HepG2 (cell line): ENCODE data around the gene NOL4L. TPM values are rescaled to one million over a fixed set of nuclear protein-coding genes. Genes with fewer than 3 reads are reported as not detected.
A peak's percentile ranks its signal among the peaks of the same experiment; 100 is the strongest.

Source experiments
- ATAC-seq: fragments of 200-7000 bp; cut with Tn5 transposase; 3 replicates; pipeline ENCODE4 v1.9.1; 2020; ENCODE audit warnings: mild to moderate bottlenecking, moderate library complexity
- BruUV-seq: library from RNA; stranded (reverse); fragments of 400-500 nt; replicated peaks from 2 replicates; lab custom pipeline; 2021; lab: Mats Ljungman, UMichigan
- CTCF ChIA-PET: fragments of 300-600 bp; formaldehyde crosslinking; extraction: SDS; loops from one replicate; lab custom pipeline; 2021; ENCODE audit warnings: low total read pairs, inconsistent platforms, low intra/inter-chr PET ratio; lab: Yijun Ruan, JAX
- POLR2A ChIA-PET: fragments of 350-600 bp; sonication (Branson Sonifier 250); formaldehyde crosslinking; loops from one replicate; lab custom pipeline; 2020; ENCODE audit warnings: antibody characterized with exemption, inconsistent platforms; lab: Yijun Ruan, JAX
- DNase-seq: peaks from one replicate; pipeline ENCODE4 v3.0.0-alpha.2; 2015; ENCODE audit warnings: low spot score
- FAIRE-seq: peaks from 3 replicates; lab custom pipeline; 2011; peaks lifted over from hg19 to GRCh38; lab: Jason Lieb, UNC
- H2AFZ ChIP-seq: one replicate; pipeline ENCODE4 v1.6.1; 2011; ENCODE audit warnings: low read length, inconsistent platforms
- H3K27ac ChIP-seq: fragments of 300-600 bp; 3 replicates; pipeline ENCODE4 v1.8.0; 2011; ENCODE audit warnings: mixed run types, mild to moderate bottlenecking, mixed read lengths, low read length, inconsistent platforms; ENCODE audit not compliant: insufficient read depth; ENCODE audit errors: extremely low read length
- H3K27me3 ChIP-seq, 2 experiments: fragments of 200-600 bp in 1 of 2; 2 replicates in 1 of 2; 3 replicates in 1 of 2; pipeline versions ENCODE4 v1.6.0 to v1.8.0; 2011; ENCODE audit warnings: low read length in 2 of 2, mild to moderate bottlenecking in 2 of 2, moderate library complexity in 2 of 2, inconsistent platforms in 1 of 2; ENCODE audit not compliant: insufficient read depth in 2 of 2, control insufficient read depth in 1 of 2
- H3K36me3 ChIP-seq, 2 experiments: fragments of 200-600 bp in 1 of 2; replicated peaks in 1 of 2; 2 replicates in 1 of 2; 3 replicates in 1 of 2; pipeline versions ENCODE4 v1.5.1 to v1.8.0; 2011; ENCODE audit warnings: low read length in 2 of 2, inconsistent platforms in 1 of 2; ENCODE audit not compliant: insufficient read depth in 2 of 2, control insufficient read depth in 1 of 2
- H3K4me1 ChIP-seq: 2 replicates; pipeline ENCODE4 v1.5.1; 2012; ENCODE audit warnings: low read length, inconsistent platforms; ENCODE audit not compliant: insufficient read depth
- H3K4me2 ChIP-seq: 2 replicates; pipeline ENCODE4 v1.6.0; 2011; ENCODE audit warnings: low read depth, low read length, inconsistent platforms
- H3K4me3 ChIP-seq, 3 experiments: fragments of 200-600 bp in 1 of 3; sonication (generic), shearing (Covaris generic) in 1 of 3; replicated peaks in 1 of 3; 2 replicates each; pipeline ENCODE4 v1.5.1; 2011 to 2016; ENCODE audit warnings: low read length in 3 of 3, inconsistent platforms in 2 of 3, low read depth in 2 of 3, mild to moderate bottlenecking in 2 of 3, control low read depth in 1 of 3, mixed read lengths in 1 of 3; ENCODE audit not compliant: insufficient read depth in 1 of 3
- H3K79me2 ChIP-seq: one replicate; pipeline ENCODE4 v1.6.1; 2011; ENCODE audit warnings: low read length, inconsistent platforms; ENCODE audit not compliant: insufficient read depth
- H3K9ac ChIP-seq: 2 replicates; pipeline ENCODE4 v1.6.0; 2011; ENCODE audit warnings: mild to moderate bottlenecking, low read depth, low read length, inconsistent platforms; ENCODE audit not compliant: insufficient read depth
- H3K9me3 ChIP-seq: 2 replicates; pipeline ENCODE4 v1.5.1; 2012; ENCODE audit warnings: mild to moderate bottlenecking, low read length
- H4K20me1 ChIP-seq: 2 replicates; pipeline ENCODE4 v1.6.0; 2011; ENCODE audit warnings: inconsistent platforms, mild to moderate bottlenecking, low read length, moderate library complexity; ENCODE audit not compliant: insufficient read depth
- ARHGAP35 ChIP-seq: sonication (generic); formaldehyde crosslinking; IDR thresholded peaks from 2 replicates; pipeline ENCODE4 v1.9.0; 2022; ENCODE audit warnings: mild to moderate bottlenecking, inconsistent platforms, moderate library complexity, missing genetic modification reagents, borderline replicate concordance
- HBP1 ChIP-seq: IDR thresholded peaks from 2 replicates; pipeline ENCODE4 v1.6.1; 2016; ENCODE audit warnings: low read depth, control low read depth
- IRF1 ChIP-seq: sonication (generic); formaldehyde crosslinking; IDR thresholded peaks from 2 replicates; pipeline ENCODE4 v1.4.0; 2020; ENCODE audit warnings: low read depth, mild to moderate bottlenecking, missing genetic modification reagents
- KDM3A ChIP-seq: IDR thresholded peaks from 2 replicates; pipeline ENCODE4 v1.6.1; 2018; ENCODE audit warnings: low read depth, missing compliant biosample characterization
- NR2F2 ChIP-seq: IDR thresholded peaks from 2 replicates; pipeline ENCODE4 v1.6.1; 2012; ENCODE audit warnings: low read depth, inconsistent platforms, borderline replicate concordance
- SALL1 ChIP-seq: sonication (generic); formaldehyde crosslinking; IDR thresholded peaks from 2 replicates; pipeline ENCODE4 v1.8.0; 2022; ENCODE audit warnings: mild to moderate bottlenecking, missing genetic modification reagents
- TIGD3 ChIP-seq: sonication (generic); formaldehyde crosslinking; IDR thresholded peaks from 2 replicates; pipeline ENCODE4 v1.5.1; 2020; ENCODE audit warnings: mild to moderate bottlenecking, missing genetic modification reagents, borderline replicate concordance
- YEATS4 ChIP-seq: sonication (generic); formaldehyde crosslinking; IDR thresholded peaks from 2 replicates; pipeline ENCODE4 v1.4.0; 2020; ENCODE audit warnings: missing genetic modification reagents, borderline replicate concordance
- ZBTB7B ChIP-seq: sonication (generic); formaldehyde crosslinking; IDR thresholded peaks from 2 replicates; pipeline ENCODE4 v1.4.0; 2020; ENCODE audit warnings: missing genetic modification reagents
- ZNF446 ChIP-seq: sonication (generic); formaldehyde crosslinking; IDR thresholded peaks from 2 replicates; pipeline ENCODE4 v1.5.0; 2020; ENCODE audit warnings: mild to moderate bottlenecking, missing genetic modification reagents
- ZNF746 ChIP-seq: sonication (generic); formaldehyde crosslinking; IDR thresholded peaks from 2 replicates; pipeline ENCODE4 v1.8.0; 2022; ENCODE audit warnings: mild to moderate bottlenecking, missing genetic modification reagents
- WGBS: methylation state at CpG from one replicate; pipeline ENCODE4 v1.1.6; 2017; ENCODE audit warnings: low lambda C conversion rate; 5-methylcytosine and 5-hydroxymethylcytosine counted together
- in situ Hi-C: cut with HindIII; loops from 2 replicates; pipeline ENCODE4 v1.10.0; 2017; ENCODE audit warnings: low pct_unique_long_range_greater_than_20kb; ENCODE audit not compliant: extremely low pct_ligation_motif_present
- intact Hi-C: fragments of 100-400 bp; cut with micrococcal nuclease; formaldehyde crosslinking; loops from one replicate; pipeline ENCODE4 v1.10.0; 2022; ENCODE audit not compliant: unreplicated experiment
- polyA plus RNA-seq, 8 experiments: library from polyadenylated mRNA; depleted of rRNA in 3 of 8; stranded (reverse) in 7 of 8; unstranded in 1 of 8; fragments of >200 nt; fragmentation: Illumina TruSeq in 4 of 8; extraction: Trizol in 4 of 8; gene quantifications; 2 replicates each; pipeline versions ENCODE4 v1.2.1 to v1.2.3, GENCODE V29; 2011 to 2016; ENCODE audit warnings: low read depth in 4 of 8, missing spikeins in 1 of 8, mixed read lengths in 1 of 8; ENCODE audit not compliant: insufficient read depth in 1 of 8
- total RNA-seq, 5 experiments: library from RNA; depleted of rRNA; stranded (reverse); fragments of >200 nt; fragmentation: Illumina TruSeq; extraction: Trizol; gene quantifications; 2 replicates each; pipeline ENCODE4 v1.2.3, GENCODE V29; 2016; ENCODE audit warnings: low read depth in 1 of 5

NOL4L gene
- total and polyA plus RNA-seq, 2 of the 13 experiments (the other 11 are each of a cell fraction or from before 2014, with no cell fraction given) = 16.6 to 35.4 TPM

- Histone ChIP-seq H3K9me3 (no peaks in the 10 kb centered on the region), H3K4me3 (peak overlapping the region; percentile 49 to 97 (median 70); a peak in 4 of 6 replicates), H3K27me3 (peaks cover 14 to 32% of the 10 kb centered on the region in 2 experiments; a peak in 4 of 5 replicates), H3K36me3 (no peaks in the 10 kb centered on the region), H2AFZ (no peak overlapping the region), H3K4me2 (0 out of 2 replicates have a peak overlapping the region, but pooled peaks have one; percentile 88), H3K27ac (no peak overlapping the region), H4K20me1 (no peaks in the 10 kb centered on the region), H3K9ac (no peak overlapping the region; the same call in 1 of the 2 replicates), H3K79me2 (peaks cover 14% of the 10 kb centered on the region), H3K4me1 (peaks cover 44% of the 10 kb centered on the region)
- DNase-seq = no peak
- in situ Hi-C loops (no loop called here), intact Hi-C loops (loop anchor here (2.0 to 5.0 kb wide), 2 partner anchors 36 to 61 kb away; no protein-coding TSS in a partner anchor)
- TF ChIP-seq SALL1 (peak; percentile 1; the same call in 1 of the 2 replicates), NR2F2 (peak; percentile 43; the same call in 1 of the 2 replicates), ARHGAP35 (CRISPR knock-in tag) (0 out of 2 replicates have a peak, but pooled peaks have one; percentile 16), ZBTB7B (CRISPR knock-in tag) (0 out of 2 replicates have a peak, but pooled peaks have one; percentile 10), ZNF446 (0 out of 2 replicates have a peak, but pooled peaks have one; percentile 12), HBP1 (CRISPR knock-in tag) (0 out of 2 replicates have a peak, but pooled peaks have one; percentile 12), KDM3A (CRISPR knock-in tag) (0 out of 2 replicates have a peak, but pooled peaks have one; percentile 11), ZNF746 (CRISPR knock-in tag) (peak; percentile 11; the same call in 1 of the 2 replicates), YEATS4 (peak; percentile 33; the same call in 1 of the 2 replicates), IRF1 (no peak), TIGD3 (no peak)
- ChIA-PET CTCF (no interaction called here), POLR2A (interaction anchor here (2.0 to 2.2 kb wide), 2 partner anchors 38 to 42 kb away, joined by 11 to 13 read pairs; no protein-coding TSS in a partner anchor)
- peak; percentile 1; the same call in 2 of the 3 replicates for ATAC-seq
- no peak for FAIRE-seq
- no TSS peak for BruUV-seq
- WGBS = 0% methylated on average over 12 of the region's 52 CpGs
Measured at GRCh38 chr20:32583581-32584070, 1.5 kb downstream of the NOL4L start.
